Thymus (tissue), 11 donors: Measurements from ENCODE around the gene TRMT10B. TPM values are rescaled to one million over a fixed set of nuclear protein-coding genes. Genes with fewer than 3 reads are reported as not detected.

ENCODE experiments used
- DNase-seq, 9 donors: peaks; one replicate each; pipeline ENCODE4 v3.0.0-alpha.2; 2013; ENCODE audit warnings: low spot score in 9 of 9, low read depth in 6 of 9, missing footprints in 1 of 9
- H3K27ac ChIP-seq, 2 donors: one replicate each; pipeline ENCODE4 v1.5.1; 2013; ENCODE audit warnings: control low read depth in 1 of 2, low read depth in 1 of 2, low read length in 1 of 2, mild to moderate bottlenecking in 1 of 2, moderate library complexity in 1 of 2
- H3K27me3 ChIP-seq, 2 donors: one replicate each; pipeline ENCODE4 v1.5.1; 2013; ENCODE audit warnings: low read length in 1 of 2; ENCODE audit not compliant: control insufficient read depth in 2 of 2, insufficient read depth in 1 of 2
- H3K36me3 ChIP-seq, 2 donors: one replicate each; pipeline ENCODE4 v1.5.1; 2013; ENCODE audit warnings: low read length in 1 of 2, mild to moderate bottlenecking in 1 of 2, moderate library complexity in 1 of 2; ENCODE audit not compliant: control insufficient read depth in 2 of 2, insufficient read depth in 2 of 2
- H3K4me1 ChIP-seq, 2 donors: one replicate each; pipeline ENCODE4 v1.5.1; 2013; ENCODE audit warnings: low read length in 2 of 2; ENCODE audit not compliant: control insufficient read depth in 2 of 2, insufficient read depth in 2 of 2
- H3K4me3 ChIP-seq, 2 donors: one replicate each; pipeline ENCODE4 v1.5.1; 2013; ENCODE audit warnings: low read length in 2 of 2, control low read depth in 1 of 2, mild to moderate bottlenecking in 1 of 2
- H3K9me3 ChIP-seq, 2 donors: one replicate each; pipeline ENCODE4 v1.5.1; 2013; ENCODE audit warnings: low read length in 1 of 2, mild to moderate bottlenecking in 1 of 2; ENCODE audit not compliant: control insufficient read depth in 2 of 2, insufficient read depth in 1 of 2
- WGBS: extraction: QIAGEN DNeasy Blood & Tissue Kit; methylation state at CpG from one replicate; pipeline ENCODE4 v1.1.7; 2013; 5-methylcytosine and 5-hydroxymethylcytosine counted together
- polyA plus RNA-seq: library from polyadenylated mRNA; stranded (reverse); fragments of 200-250 nt; gene quantifications from one replicate; pipeline ENCODE4 v1.2.3, GENCODE V29; 2013
- total RNA-seq: library from RNA; stranded (reverse); fragments of 120-200 nt; gene quantifications from one replicate; pipeline ENCODE4 v1.2.4, GENCODE V29; 2013
- donor health status: healthy.

Gene TRMT10B
- total and polyA plus RNA-seq, 2 donors = 3.6 to 9.7 TPM

DNA sequence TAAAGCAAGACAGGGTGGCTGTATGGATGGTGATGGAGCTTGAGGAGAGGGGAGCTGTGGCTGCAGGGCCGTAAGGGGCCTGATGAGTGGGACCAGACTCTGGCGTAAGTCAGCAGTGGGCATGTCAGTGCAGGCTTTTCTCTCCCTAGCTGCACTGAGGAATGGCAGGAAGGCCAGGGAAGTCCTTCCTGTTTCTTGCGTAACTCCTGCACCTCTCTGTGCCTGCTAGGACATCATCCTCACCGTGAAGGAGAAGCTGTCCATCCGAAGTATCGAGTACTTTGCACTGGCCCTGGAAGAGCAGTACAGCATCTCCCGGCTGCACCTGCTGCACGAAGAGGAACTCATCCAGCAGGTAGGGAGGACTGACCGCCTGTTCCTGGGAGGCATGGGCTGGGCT, 24.1 kb upstream of the TRMT10B start:
- H3K4me1 ChIP-seq = no peaks in the 10 kb centered on the region
- 90% methylated on average over 9 of the region's 9 CpGs for WGBS
- peaks cover 0 to 8% of the 10 kb centered on the region in 2 donors for H3K27me3 ChIP-seq
- no peaks in the 10 kb centered on the region for H3K36me3 ChIP-seq
- H3K4me3 ChIP-seq = no peak overlapping the region
- no peak overlapping the region for H3K27ac ChIP-seq
- DNase-seq = no peak
- H3K9me3 ChIP-seq = no peaks in the 10 kb centered on the region

DNA sequence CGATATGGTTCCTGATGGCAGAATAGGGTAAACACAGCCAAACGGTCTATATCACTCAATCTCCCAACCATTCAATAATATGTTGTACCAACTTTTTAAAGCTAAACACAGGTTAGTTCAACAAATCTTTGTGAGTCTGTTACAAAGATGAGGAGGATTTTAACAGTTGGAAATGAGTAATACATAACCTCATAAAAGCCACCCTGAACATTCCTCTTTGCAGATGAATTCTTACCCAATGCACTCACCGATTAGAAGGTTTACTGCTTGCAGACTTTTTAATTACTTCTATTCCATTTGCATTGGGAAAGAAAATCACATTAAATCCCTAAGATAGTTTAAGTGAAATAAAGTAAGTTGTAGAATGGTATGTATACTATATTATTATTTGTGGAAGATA, 23.3 kb upstream of the TRMT10B start:
- 89% methylated on average over 3 of the region's 3 CpGs for WGBS
- no peak overlapping the region for H3K27ac ChIP-seq
- no peaks in the 10 kb centered on the region for H3K36me3 ChIP-seq
- no peak for DNase-seq
- H3K4me1 ChIP-seq = no peaks in the 10 kb centered on the region
- H3K4me3 ChIP-seq = no peak overlapping the region
- peaks cover 0 to 8% of the 10 kb centered on the region in 2 donors for H3K27me3 ChIP-seq
- H3K9me3 ChIP-seq = no peaks in the 10 kb centered on the region

DNA sequence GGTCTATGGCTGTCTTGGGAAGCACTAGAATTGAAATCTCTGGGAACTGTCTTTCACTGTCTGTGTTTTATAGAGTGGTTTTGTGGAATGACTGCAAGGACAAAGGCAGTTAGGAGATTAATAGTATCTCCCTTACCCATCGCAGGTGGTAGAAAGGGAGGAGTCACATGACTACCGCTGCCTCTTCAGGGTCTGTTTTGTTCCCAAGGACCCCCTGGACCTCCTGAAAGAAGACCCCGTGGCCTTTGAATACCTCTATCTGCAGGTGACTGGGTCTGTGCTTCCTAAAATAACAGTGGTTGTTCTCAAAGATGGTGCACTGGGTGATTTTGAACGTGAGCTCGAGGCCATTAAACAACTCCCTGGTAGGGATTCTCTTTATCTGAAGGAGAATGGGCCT, 22.8 kb upstream of the TRMT10B start:
- no peak overlapping the region for H3K4me3 ChIP-seq
- H3K4me1 ChIP-seq = no peaks in the 10 kb centered on the region
- no peak overlapping the region for H3K27ac ChIP-seq
- 76% methylated on average over 5 of the region's 5 CpGs for WGBS
- H3K27me3 ChIP-seq = peaks cover 0 to 8% of the 10 kb centered on the region in 2 donors
- H3K36me3 ChIP-seq = no peaks in the 10 kb centered on the region
- DNase-seq = no peak
- H3K9me3 ChIP-seq = no peaks in the 10 kb centered on the region

DNA sequence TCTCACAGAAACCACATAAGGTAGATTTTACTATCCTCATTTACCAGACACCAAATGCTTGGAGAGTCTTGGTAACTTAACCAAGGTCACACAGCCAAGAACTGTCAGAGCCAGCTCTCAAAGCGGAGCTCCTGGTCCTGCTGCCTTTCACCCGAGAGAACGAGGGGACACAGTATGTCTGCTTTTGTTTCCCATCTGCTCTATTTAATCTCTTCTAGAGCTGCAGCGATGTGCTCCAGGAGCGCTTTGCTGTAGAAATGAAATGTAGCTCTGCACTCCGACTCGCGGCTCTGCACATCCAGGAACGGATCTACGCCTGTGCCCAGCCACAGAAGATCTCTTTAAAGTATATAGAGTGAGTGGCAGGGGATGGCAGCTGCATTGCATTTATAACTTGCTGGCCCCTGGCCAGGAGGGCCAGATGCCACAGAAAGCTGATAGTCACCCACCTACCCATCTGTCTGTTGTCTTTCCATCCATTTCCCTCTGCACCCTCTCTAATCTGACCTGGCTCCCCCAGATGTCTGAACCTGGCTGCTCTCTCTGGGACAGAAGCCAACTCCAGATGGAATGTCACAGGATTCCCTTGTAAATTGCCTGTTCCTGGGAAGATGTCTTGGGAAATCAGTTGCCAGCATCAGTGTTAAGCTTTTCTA, 21.4 kb upstream of the TRMT10B start:
- Histone ChIP-seq H3K36me3 (no peaks in the 10 kb centered on the region), H3K9me3 (no peaks in the 10 kb centered on the region), H3K27me3 (peaks cover 0 to 8% of the 10 kb centered on the region in 2 donors), H3K4me3 (no peak overlapping the region), H3K27ac (no peak overlapping the region), H3K4me1 (no peaks in the 10 kb centered on the region)
- WGBS = 95% methylated on average over 10 of the region's 10 CpGs
- no peak for DNase-seq

DNA sequence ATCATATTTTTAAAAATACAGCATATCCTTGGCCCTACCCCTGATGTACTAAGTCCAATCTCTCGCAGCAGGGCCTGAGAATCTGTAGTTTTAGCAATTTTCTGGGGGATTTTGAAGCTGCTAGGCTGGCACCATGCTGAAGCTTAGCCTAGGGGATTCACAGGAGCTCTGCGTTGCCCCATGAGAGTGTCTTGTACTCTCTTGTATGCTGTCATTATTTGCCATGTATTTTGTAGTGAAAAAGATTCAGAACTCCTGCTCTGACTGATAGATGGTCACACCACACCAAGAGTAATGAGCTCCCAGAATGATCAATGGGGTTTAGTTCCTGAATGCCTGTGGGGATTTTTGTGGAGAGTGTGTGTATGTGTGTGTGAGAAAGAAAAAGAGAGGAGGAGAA, 20.7 kb upstream of the TRMT10B start:
- no peak overlapping the region for H3K4me3 ChIP-seq
- WGBS = 98% methylated on average over 2 of the region's 2 CpGs

DNA sequence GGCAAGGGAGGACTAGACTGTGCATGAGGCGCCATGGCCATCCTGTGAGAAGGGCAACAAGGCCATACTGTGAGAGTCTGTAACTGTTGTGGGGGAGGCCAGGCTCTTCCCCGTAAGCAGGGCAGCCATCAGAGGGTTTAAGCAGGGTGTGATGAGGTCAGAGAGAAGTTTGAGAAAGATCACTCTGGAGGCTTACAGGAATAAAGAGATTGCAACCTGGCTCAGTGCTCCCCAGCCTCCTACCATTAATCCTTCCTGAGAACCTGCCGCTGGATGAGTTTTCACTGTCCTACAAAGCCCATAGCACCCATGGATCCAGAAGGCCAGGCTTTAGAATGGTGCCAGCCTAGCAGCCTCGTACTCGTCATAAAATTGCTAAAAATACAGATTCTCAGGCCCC, 14.4 kb upstream of the TRMT10B start:
- no peak overlapping the region for H3K27ac ChIP-seq
- no peaks in the 10 kb centered on the region for H3K9me3 ChIP-seq
- 97% methylated on average over 5 of the region's 5 CpGs for WGBS
- no peak overlapping the region for H3K4me3 ChIP-seq
- H3K27me3 ChIP-seq = no peaks in the 10 kb centered on the region
- H3K4me1 ChIP-seq = no peaks in the 10 kb centered on the region
- DNase-seq = no peak
- no peaks in the 10 kb centered on the region for H3K36me3 ChIP-seq

More for the DNA sequence above, 20.7 kb upstream of the TRMT10B start:
- DNase-seq = no peak
- Histone ChIP-seq H3K9me3 (no peaks in the 10 kb centered on the region), H3K27me3 (peaks cover 0 to 8% of the 10 kb centered on the region in 2 donors), H3K4me1 (no peaks in the 10 kb centered on the region), H3K36me3 (no peaks in the 10 kb centered on the region), H3K27ac (no peak overlapping the region)

DNA sequence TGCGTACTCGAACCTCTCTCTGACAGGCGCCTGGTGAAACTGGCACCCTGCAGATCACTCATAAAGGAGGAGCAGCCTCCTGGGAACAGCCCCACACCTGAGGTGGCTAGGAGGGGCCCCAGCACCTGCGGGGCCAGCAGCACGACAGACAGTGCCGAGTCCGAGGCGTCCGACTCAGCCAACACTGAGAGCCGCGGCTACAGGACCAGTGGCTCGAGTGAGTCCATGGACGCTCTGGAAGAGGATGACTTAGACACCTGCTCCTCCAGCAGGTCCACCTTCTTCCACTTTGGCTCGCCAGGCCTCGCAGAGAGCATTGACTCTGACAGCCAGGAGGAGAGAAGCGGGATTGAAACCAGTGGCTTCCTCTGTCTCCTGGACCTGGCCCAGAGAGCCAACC, 13.5 kb upstream of the TRMT10B start:
- Histone ChIP-seq H3K27me3 (no peaks in the 10 kb centered on the region), H3K27ac (no peak overlapping the region), H3K4me1 (no peaks in the 10 kb centered on the region), H3K4me3 (no peak overlapping the region), H3K9me3 (no peaks in the 10 kb centered on the region), H3K36me3 (no peaks in the 10 kb centered on the region)
- 99% methylated on average over 16 of the region's 16 CpGs for WGBS
- no peak for DNase-seq

DNA sequence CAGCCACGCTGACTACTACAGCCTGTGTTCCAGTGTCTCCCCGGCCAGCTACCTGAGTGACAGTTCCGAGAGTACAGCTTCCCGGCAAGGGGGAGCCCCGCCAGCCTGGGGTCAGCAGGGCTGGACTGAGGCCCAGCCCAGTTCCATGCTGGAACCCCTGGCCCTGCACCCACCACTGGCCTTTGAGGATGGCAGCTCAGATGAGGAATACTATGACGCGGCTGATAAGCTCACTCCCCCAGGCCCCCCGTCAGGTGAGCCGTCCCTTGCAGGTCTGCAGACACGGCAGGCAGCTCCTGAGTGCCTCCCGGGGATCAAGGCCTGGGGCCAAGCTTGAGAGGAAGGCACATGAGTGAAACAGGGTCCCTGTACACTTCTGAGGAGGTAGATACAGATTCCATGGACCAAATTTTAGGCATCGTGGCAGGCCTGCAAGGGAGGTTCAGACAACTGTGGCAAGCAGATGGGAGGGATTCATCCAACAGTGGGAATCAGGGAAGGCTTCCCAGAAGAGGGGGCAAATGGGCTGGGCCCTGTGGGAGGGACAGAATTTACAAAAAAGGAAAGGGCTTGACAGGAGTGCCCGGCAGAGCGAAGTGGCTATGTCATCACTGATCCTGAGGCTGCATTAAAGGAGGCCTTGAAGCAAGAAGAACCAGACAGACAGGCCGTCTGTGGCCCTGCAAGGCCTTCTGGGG, 12.8 kb upstream of the TRMT10B start:
- no peak for DNase-seq
- Histone ChIP-seq H3K36me3 (no peaks in the 10 kb centered on the region), H3K4me1 (no peaks in the 10 kb centered on the region), H3K27ac (no peak overlapping the region), H3K4me3 (no peak overlapping the region), H3K27me3 (no peaks in the 10 kb centered on the region), H3K9me3 (no peaks in the 10 kb centered on the region)
- 95% methylated on average over 15 of the region's 15 CpGs for WGBS

DNA sequence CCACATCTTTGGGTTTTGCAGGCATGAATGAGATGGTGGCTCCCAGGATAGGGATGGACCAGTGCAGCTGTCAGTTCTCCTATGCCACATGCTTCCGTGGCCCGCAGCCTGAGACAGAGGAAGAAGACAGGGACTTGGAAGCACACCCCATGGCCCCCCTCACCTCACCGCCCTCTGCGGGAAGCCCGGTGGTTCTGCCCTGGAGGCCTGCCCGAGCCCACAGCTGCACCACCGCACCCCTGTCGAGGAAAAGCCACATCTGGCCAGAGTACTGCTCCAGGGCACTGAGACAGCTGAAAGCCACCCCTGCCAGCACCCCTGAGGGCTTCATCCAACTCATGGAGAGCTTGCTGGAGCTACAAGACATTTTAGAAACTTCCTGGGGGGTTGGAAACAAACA, 7.6 kb upstream of the TRMT10B start:
- 80% methylated on average over 8 of the region's 8 CpGs for whole genome bisulfite sequencing
- Histone ChIP-seq H3K36me3 (no peaks in the 10 kb centered on the region), H3K27ac (no peak overlapping the region), H3K27me3 (no peaks in the 10 kb centered on the region), H3K4me1 (no peaks in the 10 kb centered on the region), H3K9me3 (no peaks in the 10 kb centered on the region), H3K4me3 (no peak overlapping the region)
- no peak for DNase-seq
